GM21360 (cell line): ENCODE data around the gene EIF4E2.

Experiments used
- ATAC-seq: cut with Tn5 transposase; IDR thresholded peaks from one replicate; pipeline ENCODE4 v1.9.1; 2021; ENCODE audit warnings: mild to moderate bottlenecking, moderate library complexity; ENCODE audit not compliant: unreplicated experiment

The EIF4E2 gene

GRCh38 chr2:232588680-232589585 is 38.4 kb downstream of the EIF4E2 start:
- ATAC-seq = no peak

DNA sequence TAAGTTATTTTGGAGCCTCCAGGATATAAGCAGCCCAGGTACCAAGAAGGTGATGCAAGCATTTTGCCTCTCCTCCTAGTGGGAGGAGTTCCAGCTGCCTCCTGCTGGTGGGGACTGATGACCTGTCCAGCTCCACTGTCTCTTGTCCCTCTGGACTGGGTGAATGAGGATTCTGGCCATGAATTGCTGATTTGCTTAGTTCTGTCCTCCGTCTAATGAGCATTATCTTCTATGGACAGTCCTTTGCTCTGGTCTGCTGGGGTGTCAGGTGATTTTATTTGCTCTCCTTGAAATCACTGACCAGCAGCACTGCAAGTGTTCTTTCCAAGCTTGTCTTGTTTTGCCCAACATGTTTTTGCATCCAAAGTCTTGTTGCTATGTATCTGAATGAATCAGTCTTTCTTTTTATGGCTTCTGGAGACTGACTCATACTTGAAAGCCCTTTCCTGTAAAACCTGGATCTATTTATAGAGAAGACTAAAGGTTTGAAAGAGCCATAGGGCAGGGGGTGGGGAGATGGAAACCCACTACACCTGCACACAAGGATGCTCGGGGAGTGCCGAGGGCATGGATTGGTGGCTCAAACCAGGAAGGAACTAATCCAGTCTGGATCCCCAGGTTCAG is 42.4 kb downstream of the EIF4E2 start:
- no peak for ATAC-seq

DNA sequence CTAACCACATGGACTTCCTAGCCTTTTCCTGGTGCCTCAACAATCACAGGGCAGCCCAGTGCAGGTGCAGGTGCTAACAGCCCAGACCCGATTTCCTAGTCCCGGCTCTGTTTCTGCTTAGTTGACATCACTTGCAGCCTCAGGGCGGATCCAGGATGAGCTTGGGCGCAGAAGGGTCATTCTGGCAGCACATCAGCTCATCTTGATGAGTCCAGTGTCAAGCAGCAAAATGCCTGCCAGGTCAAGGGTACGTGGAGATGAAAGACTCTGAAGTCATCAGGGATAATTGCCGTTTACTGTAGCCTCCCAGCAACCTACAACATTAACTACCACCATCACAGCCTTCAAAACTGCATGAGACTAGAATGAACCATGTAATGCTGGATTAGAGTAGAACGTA is 43.5 kb downstream of the EIF4E2 start:
- ATAC-seq = no peak

GRCh38 chr2:232597362-232598079 is 47.0 kb downstream of the EIF4E2 start:
- no peak for ATAC-seq

DNA sequence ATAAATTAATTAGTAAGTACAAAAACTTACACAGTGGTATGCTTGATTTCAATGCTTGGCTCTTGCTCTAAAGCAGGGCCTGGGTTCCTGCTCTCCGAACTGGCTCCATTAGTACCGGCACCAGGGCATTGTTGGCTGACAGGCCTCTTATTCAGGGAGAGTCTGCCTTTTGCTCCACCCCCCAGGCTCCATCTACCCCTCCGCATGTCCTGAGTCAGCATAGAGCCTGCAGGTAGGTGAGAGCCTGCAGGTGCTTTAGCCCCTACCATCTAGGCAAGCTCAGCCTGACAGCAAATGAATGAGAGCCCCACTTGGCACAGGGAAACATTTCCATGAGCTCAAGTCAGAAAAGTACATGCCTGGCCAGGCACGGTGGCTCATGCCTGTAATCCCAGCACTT is 47.8 kb downstream of the EIF4E2 start:
- ATAC-seq = no peak

DNA sequence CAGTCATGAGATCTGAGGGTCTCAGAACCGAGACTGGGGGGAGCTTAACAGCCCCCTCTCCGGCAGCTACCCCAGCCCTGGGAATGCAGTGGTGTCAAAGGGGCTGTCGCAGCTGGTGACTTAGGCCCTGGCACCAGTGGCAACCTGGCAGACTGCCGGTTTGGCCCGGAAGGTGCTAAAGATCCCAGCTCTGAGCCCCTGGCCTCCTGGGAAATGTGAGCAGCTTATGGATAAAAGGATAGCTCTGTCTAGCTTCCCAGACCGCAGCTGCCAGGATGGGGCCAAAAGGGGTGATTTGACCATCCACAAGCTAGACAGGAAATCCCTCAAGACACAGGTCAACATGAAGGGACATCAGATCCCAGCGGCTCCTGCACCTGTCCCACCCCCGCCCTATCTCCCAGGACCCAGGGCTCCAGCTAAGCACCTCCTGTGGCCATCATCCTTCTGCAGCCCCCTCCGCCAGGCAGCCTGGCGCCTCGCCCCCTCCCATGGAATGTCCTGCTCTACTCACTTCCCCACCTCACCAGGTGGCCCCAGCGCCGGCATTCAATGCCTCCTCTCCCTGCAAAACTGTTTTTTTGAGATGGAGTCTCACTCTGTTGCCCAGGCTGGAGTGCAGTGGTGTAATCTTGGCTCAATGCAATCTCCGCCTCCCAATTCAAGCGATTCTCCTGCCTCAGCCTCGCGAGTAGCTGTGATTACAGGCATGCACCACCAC is 49.7 kb downstream of the EIF4E2 start:
- ATAC-seq = no peak

DNA sequence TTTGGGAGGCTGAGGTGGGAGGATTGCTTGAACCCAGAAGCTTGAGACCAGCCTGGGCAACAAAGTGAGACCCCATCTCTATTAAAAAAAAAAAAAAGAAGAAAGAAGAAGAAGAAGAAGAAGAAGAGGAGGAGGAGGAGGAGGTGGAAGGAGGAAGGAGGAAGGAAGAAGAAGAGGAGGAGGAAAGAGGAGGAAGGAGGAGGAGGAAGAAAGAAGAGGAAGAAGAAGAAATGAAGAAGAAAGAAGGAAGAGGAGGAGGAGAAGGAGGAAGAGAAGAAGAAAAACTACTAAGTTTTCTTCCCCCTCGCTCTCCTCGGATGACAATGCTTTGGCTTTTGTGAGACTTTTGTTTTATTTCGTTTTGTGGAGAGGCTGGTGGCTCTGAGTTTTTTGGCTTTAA is 52.8 kb downstream of the EIF4E2 start:
- ATAC-seq = no peak

DNA sequence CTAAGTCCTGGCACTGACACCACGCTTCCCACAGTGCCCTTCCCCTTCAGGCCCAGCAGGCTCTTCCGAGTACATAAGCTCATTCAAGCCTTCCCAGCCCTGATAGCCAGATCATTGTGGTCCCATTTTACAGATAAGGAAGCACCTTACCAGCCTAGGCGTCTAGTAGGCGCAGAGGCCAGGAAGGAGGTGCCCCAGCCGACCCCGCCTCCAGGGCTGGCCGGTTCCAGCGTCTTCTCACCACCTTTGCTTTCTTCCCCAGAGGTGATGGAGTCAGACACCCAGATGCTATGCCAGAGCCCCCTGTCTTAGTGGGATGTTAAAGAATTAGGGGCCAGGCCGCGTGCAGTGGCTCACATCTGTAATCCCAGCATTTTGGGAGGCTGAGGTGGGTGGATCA is 54.0 kb downstream of the EIF4E2 start:
- no peak for ATAC-seq

DNA sequence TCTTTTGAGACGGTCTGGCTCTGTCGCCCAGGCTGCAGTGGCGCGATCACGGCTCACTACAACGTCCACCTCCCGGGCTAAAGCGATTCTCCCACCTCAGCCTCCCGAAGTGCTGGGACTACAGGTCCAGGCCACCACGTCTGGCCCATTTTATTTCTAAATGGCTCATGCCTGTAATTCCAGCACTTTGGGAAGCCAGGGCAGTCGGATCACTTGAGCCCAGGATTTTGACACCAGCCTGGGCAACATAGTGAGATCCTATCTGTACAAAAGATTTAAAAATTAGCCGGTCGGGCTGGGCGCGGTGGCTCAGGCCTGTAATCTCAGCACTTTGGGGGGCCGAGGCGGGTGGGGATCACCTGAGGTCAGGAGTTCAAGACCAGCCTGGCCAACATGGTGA is 56.5 kb downstream of the EIF4E2 start:
- no peak for ATAC-seq

GRCh38 chr2:232609607-232610006 is 59.1 kb downstream of the EIF4E2 start:
- no peak for ATAC-seq

DNA sequence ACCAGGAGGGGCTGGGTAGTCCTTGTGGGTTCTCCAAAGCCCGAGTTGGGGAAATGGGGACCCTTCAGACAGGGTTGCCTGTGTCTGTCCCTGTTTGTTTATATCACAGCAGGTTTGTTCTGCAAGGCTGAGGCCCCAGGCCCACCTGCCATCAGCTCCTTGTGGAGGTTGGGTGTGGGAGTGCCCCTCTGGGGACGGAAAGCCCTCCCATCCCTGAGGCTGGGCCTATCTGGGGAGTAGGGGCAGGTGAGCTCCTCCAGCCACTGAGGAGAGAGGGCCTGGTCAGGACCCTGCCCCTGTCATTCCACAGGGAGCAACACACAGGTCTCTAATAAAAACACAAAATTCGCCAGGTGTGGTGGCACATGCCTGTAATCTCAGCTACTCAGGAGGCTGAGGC is 59.6 kb downstream of the EIF4E2 start:
- ATAC-seq = no peak

DNA sequence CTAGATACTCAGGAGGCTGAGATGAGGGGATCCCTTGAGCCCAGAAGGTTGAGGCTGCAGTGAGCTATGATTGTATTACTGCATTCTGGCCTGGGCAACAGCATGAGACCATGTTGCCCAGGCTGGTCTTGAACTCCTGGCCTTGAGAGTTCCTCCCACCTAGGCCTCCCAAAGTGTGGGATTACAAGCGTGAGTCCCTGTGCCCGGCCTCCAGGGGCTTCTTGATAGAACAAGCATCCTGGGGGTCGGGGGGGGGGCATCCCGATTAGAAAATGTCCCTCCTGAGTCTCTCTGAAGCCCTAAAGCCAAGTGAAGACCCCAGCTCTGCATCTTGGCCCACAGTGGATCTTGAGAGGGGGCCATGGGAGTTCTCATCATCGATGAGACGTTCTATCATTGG is 60.6 kb downstream of the EIF4E2 start:
- no peak for ATAC-seq

GRCh38 chr2:232611559-232612218 is 61.2 kb downstream of the EIF4E2 start:
- no peak for ATAC-seq

GRCh38 chr2:232613538-232614134 is 63.1 kb downstream of the EIF4E2 start:
- ATAC-seq = no peak

- ATAC-seq = no peak
These were observed 64.8 kb downstream of the EIF4E2 start for GRCh38 chr2:232615339-232615738.
